Esophagus (tissue), 2 donors: ENCODE data around the gene GNE. TPM values are rescaled to one million over a fixed set of nuclear protein-coding genes. Genes with fewer than 3 reads are reported as not detected.
"Not testable (repeated sequence)": the region's sequence is repeated elsewhere in the genome, so short reads cannot be mapped to it uniquely, and the experiment has no call there.

ENCODE experiments used
- H3K27ac ChIP-seq, 2 donors: one replicate each; pipeline ENCODE4 v1.5.1; 2013; ENCODE audit warnings: low read depth in 2 of 2, mild to moderate bottlenecking in 2 of 2, inconsistent platforms in 1 of 2, low read length in 1 of 2, moderate library complexity in 1 of 2
- H3K27me3 ChIP-seq, 2 donors: one replicate each; pipeline ENCODE4 v1.6.1; 2013; ENCODE audit warnings: low read length in 2 of 2, control low read depth in 1 of 2, mild to moderate bottlenecking in 1 of 2; ENCODE audit not compliant: insufficient read depth in 2 of 2, control insufficient read depth in 1 of 2
- H3K36me3 ChIP-seq, 2 donors: one replicate each; pipeline ENCODE4 v1.6.1; 2013; ENCODE audit warnings: low read length in 1 of 2; ENCODE audit not compliant: control insufficient read depth in 2 of 2, insufficient read depth in 2 of 2
- H3K4me1 ChIP-seq, 2 donors: one replicate each; pipeline ENCODE4 v1.6.1; 2013; ENCODE audit warnings: low read length in 1 of 2; ENCODE audit not compliant: control insufficient read depth in 2 of 2, insufficient read depth in 2 of 2
- H3K4me3 ChIP-seq, 2 donors: one replicate each; pipeline ENCODE4 v1.5.1; 2013; ENCODE audit warnings: low read length in 2 of 2, mild to moderate bottlenecking in 2 of 2, low read depth in 1 of 2, moderate library complexity in 1 of 2
- H3K9me3 ChIP-seq, 2 donors: one replicate each; pipeline ENCODE4 v1.6.1; 2013; ENCODE audit warnings: mild to moderate bottlenecking in 2 of 2, low read depth in 1 of 2, low read length in 1 of 2, moderate library complexity in 1 of 2; ENCODE audit not compliant: control insufficient read depth in 2 of 2, insufficient read depth in 1 of 2
- WGBS, 2 donors: extraction: QIAGEN DNeasy Blood & Tissue Kit; methylation state at CpG; one replicate each; pipeline ENCODE4 v1.1.7; 2013; 5-methylcytosine and 5-hydroxymethylcytosine counted together
- polyA plus RNA-seq, 2 donors: library from polyadenylated mRNA; stranded (reverse); fragments of 200-250 nt; gene quantifications; one replicate each; pipeline ENCODE4 v1.2.3, GENCODE V29; 2013
- donor health status: healthy with polysubstance abuse.
- donor health status: Bipolar disorder and iron deficiency.

GNE gene
- polyA plus RNA-seq, 2 donors: 4.8 to 13.0 TPM

GRCh38 chr9:36276254-36276653, 18.0 kb upstream of the GNE start:
- WGBS, 2 donors: 79 to 80% methylated on average over 1 of the region's 1 CpG
- no peaks in the 10 kb centered on the region for H3K9me3 ChIP-seq
- H3K36me3 ChIP-seq: no peaks in the 10 kb centered on the region
- no peak overlapping the region for H3K4me3 ChIP-seq
- no peak overlapping the region for H3K27ac ChIP-seq
- H3K4me1 ChIP-seq: no peaks in the 10 kb centered on the region
- no peaks in the 10 kb centered on the region for H3K27me3 ChIP-seq

- no peaks in the 10 kb centered on the region for H3K4me1 ChIP-seq
- WGBS, 2 donors: 86 to 94% methylated on average over 3 of the region's 3 CpGs
- H3K9me3 ChIP-seq: no peaks in the 10 kb centered on the region
- H3K36me3 ChIP-seq: no peaks in the 10 kb centered on the region
- H3K27ac ChIP-seq: no peak overlapping the region
- no peaks in the 10 kb centered on the region for H3K27me3 ChIP-seq
- H3K4me3 ChIP-seq: no peak overlapping the region
These were observed 16.8 kb upstream of the GNE start for GRCh38 chr9:36275060-36275459.

GRCh38 chr9:36273354-36273753, 15.1 kb upstream of the GNE start:
- not testable (repeated sequence) for H3K4me3 ChIP-seq, H3K9me3 ChIP-seq, H3K27me3 ChIP-seq, H3K27ac ChIP-seq, H3K4me1 ChIP-seq, H3K36me3 ChIP-seq
- 79 to 83% methylated on average over 7 of the region's 7 CpGs for WGBS, 2 donors

- Histone ChIP-seq H3K9me3 (no peaks in the 10 kb centered on the region), H3K27ac (no peak overlapping the region), H3K4me3 (no peak overlapping the region), H3K36me3 (no peaks in the 10 kb centered on the region), H3K27me3 (no peaks in the 10 kb centered on the region), H3K4me1 (peaks cover 0 to 2% of the 10 kb centered on the region in 2 donors)
- 56 to 82% methylated on average over 3 of the region's 3 CpGs for WGBS, 2 donors
These were observed 9.8 kb upstream of the GNE start for GRCh38 chr9:36268007-36268427.

- Histone ChIP-seq H3K27me3 (no peaks in the 10 kb centered on the region), H3K4me3 (no peak overlapping the region), H3K9me3 (no peaks in the 10 kb centered on the region), H3K4me1 (peaks cover 0 to 2% of the 10 kb centered on the region in 2 donors), H3K36me3 (no peaks in the 10 kb centered on the region), H3K27ac (no peak overlapping the region)
- 96% methylated on average over 22 of the region's 22 CpGs for WGBS, 2 donors
These were observed 6.6 kb upstream of the GNE start for GRCh38 chr9:36264896-36265295.

- no peaks in the 10 kb centered on the region for H3K27me3 ChIP-seq
- WGBS, 2 donors: 72 to 79% methylated on average over 2 of the region's 2 CpGs
- H3K4me3 ChIP-seq: no peak overlapping the region
- peaks cover 0 to 2% of the 10 kb centered on the region in 2 donors for H3K4me1 ChIP-seq
- no peak overlapping the region for H3K27ac ChIP-seq
- no peaks in the 10 kb centered on the region for H3K9me3 ChIP-seq
- H3K36me3 ChIP-seq: no peaks in the 10 kb centered on the region
These were observed 5.4 kb upstream of the GNE start for GRCh38 chr9:36263683-36264082.

- Histone ChIP-seq H3K27me3 (no peaks in the 10 kb centered on the region), H3K36me3 (no peaks in the 10 kb centered on the region), H3K4me1 (no peaks in the 10 kb centered on the region), H3K4me3 (peak overlapping the region; percentile 68 to 73), H3K27ac (peak overlapping the region; percentile 97 to 98), H3K9me3 (no peaks in the 10 kb centered on the region)
- 47 to 53% methylated on average over 7 of the region's 7 CpGs for WGBS, 2 donors
These were observed 817 bp upstream of the GNE start for GRCh38 chr9:36258996-36259533.

- no peaks in the 10 kb centered on the region for H3K36me3 ChIP-seq
- no peaks in the 10 kb centered on the region for H3K9me3 ChIP-seq
- 91 to 96% methylated on average over 1 of the region's 1 CpG for WGBS, 2 donors
These were observed 6.8 kb downstream of the GNE start for GRCh38 chr9:36251428-36251827.

GRCh38 chr9:36250079-36250478, 8.2 kb downstream of the GNE start:
- Histone ChIP-seq H3K27ac (no peak overlapping the region), H3K27me3 (no peaks in the 10 kb centered on the region)
- 63 to 83% methylated on average over 1 of the region's 1 CpG for WGBS, 2 donors

More at GRCh38 chr9:36251428-36251827, 6.8 kb downstream of the GNE start:
- no peaks in the 10 kb centered on the region for H3K4me1 ChIP-seq
- H3K27me3 ChIP-seq: no peaks in the 10 kb centered on the region
- H3K4me3 ChIP-seq: no peak overlapping the region
- no peak overlapping the region for H3K27ac ChIP-seq

GRCh38 chr9:36249189-36249588, 9.1 kb downstream of the GNE start:
- H3K4me3 ChIP-seq: no peak overlapping the region
- H3K27me3 ChIP-seq: no peaks in the 10 kb centered on the region
- H3K36me3 ChIP-seq: peaks cover 4 to 7% of the 10 kb centered on the region in 2 donors
- H3K9me3 ChIP-seq: no peaks in the 10 kb centered on the region
- H3K27ac ChIP-seq: no peak overlapping the region
- 60 to 78% methylated on average over 6 of the region's 6 CpGs for WGBS, 2 donors
- H3K4me1 ChIP-seq: no peaks in the 10 kb centered on the region

More at GRCh38 chr9:36250079-36250478, 8.2 kb downstream of the GNE start:
- Histone ChIP-seq H3K4me3 (no peak overlapping the region), H3K4me1 (no peaks in the 10 kb centered on the region), H3K9me3 (no peaks in the 10 kb centered on the region), H3K36me3 (peaks cover 4 to 7% of the 10 kb centered on the region in 2 donors)
